22Rv1 (cell line): Measurements from ENCODE around the gene KRT71.
"Not testable (repeated sequence)": the region's sequence is repeated elsewhere in the genome, so short reads cannot be mapped to it uniquely, and the experiment has no call there.

Experiments
- H3K27ac ChIP-seq: fragments of 450-650 bp; 2 replicates; pipeline ENCODE4 v1.5.1; 2017
- ZFX ChIP-seq: fragments of 450-650 bp; IDR thresholded peaks from 2 replicates; pipeline ENCODE4 v1.6.1; 2017; ENCODE audit warnings: antibody characterized with exemption, borderline replicate concordance
- TF ChIP-seq, protein P1 (sequence below): fragments of 450-650 bp; IDR thresholded peaks from 2 replicates; pipeline ENCODE4 v1.5.1; 2017; ENCODE audit warnings: mild to moderate bottlenecking

The KRT71 gene

DNA sequence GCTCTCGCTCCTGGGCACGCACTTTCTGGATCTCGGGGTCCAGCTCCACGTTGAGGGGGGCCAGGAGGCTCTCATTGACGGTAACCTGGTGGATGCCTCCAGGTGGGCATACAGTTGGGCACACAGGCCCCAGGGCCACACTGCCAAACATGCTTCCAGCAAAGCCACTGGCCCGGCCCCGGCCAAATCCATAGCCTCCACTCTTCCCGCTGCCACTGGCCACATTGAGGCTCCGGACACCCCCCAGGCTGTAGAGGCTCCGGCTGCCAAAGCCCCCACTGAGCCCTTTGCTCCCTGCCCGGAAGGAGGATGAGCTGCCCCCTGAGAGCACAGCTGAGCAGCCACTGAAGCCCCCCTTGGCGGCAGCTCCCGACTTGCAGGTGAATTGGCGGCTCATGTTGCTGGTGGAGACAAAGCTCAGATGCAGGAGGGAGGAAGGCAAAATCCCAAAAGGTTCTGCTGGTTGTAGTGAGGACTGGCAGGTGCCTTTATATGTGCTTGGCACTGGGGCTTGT is at the start of gene KRT71:
KRT71 (minus strand) TSS at position 465 of the 515 bp plus-strand sequence; CDS start at position 397, 68 bp downstream.
- no peak for TF ChIP-seq ZFX
- TF ChIP-seq, protein P1, sequence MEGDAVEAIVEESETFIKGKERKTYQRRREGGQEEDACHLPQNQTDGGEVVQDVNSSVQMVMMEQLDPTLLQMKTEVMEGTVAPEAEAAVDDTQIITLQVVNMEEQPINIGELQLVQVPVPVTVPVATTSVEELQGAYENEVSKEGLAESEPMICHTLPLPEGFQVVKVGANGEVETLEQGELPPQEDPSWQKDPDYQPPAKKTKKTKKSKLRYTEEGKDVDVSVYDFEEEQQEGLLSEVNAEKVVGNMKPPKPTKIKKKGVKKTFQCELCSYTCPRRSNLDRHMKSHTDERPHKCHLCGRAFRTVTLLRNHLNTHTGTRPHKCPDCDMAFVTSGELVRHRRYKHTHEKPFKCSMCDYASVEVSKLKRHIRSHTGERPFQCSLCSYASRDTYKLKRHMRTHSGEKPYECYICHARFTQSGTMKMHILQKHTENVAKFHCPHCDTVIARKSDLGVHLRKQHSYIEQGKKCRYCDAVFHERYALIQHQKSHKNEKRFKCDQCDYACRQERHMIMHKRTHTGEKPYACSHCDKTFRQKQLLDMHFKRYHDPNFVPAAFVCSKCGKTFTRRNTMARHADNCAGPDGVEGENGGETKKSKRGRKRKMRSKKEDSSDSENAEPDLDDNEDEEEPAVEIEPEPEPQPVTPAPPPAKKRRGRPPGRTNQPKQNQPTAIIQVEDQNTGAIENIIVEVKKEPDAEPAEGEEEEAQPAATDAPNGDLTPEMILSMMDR: no peak
- no peak within 1 kb of the TSS for H3K27ac ChIP-seq

DNA sequence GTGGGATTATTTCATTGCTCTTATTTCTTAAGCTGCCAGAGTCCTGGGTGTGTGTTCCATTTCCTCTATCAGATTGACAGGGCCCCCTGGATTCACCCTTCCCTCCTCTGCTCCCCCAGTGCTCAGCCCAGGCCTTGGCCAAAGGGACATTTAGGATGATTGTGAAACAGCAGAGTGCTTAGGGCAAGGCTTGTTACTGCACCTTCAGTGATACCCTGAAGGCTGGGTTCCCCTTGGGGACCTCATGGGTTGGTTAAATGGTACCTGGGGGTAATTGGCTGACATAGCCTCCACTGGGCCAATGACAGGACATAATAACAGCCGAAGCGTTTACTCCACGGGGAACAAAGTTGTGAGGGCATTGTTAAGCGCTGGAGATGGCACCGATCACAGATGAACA is 49.6 kb upstream of the KRT71 start:
- TF ChIP-seq ZFX: no peak
- TF ChIP-seq, protein P1: no peak

DNA sequence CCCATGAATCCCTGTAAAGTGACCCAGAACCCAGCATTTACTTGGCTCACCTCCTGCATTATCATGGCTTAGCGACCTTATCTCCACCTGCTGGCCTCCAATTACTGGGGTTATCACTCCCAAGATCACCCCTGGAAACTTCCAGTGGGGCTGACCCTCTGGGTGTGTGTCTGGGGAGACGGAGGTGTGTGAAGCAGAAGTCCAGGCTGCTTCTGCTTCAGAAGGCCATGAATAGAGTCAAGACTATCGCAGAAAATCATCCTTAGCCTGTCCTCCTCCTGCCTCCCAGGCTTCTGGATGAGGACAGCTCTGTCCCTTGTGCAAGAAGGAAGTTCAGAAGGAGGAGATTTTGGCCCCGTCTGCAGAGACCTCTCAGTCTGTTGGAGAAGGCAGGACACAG is 48.7 kb upstream of the KRT71 start:
- TF ChIP-seq, protein P1: no peak
- no peak for TF ChIP-seq ZFX
- H3K27ac ChIP-seq: no peak overlapping the region

More for the DNA sequence above, 49.6 kb upstream of the KRT71 start:
- H3K27ac ChIP-seq: no peak overlapping the region

DNA sequence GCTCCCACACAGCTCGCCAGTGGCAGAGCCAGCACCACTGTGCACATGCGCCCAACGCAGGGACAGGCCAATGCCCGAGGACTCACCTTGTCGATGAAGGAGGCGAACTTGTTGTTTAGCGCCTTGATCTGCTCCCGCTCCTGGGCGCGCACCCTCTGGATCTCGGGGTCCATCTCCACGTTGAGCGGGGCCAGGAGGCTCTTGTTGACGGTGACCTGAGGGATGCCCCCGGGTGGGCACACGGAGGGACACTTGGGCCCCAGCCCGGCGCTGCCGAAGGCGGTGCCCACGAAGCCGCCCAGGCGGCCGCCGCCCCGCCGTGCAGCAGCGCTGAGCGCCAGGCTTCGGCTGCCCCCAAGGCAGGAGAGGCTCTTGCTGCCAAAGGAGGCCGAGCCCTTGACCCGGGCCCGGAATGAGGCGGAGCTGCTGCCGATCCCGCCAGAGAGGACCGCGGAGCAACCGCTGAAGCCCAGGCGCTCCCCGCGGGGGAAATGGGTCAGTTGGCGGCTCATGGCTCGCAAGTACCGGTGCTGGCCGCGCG is 48.1 kb upstream of the KRT71 start, which contains the start of gene KRT72:
KRT72 (minus strand) TSS at position 523 of the 541 bp plus-strand sequence; CDS start at position 512, 11 bp downstream.
- no peak for TF ChIP-seq ZFX
- TF ChIP-seq, protein P1: no peak
- H3K27ac ChIP-seq: no peak within 1 kb of the TSS

DNA sequence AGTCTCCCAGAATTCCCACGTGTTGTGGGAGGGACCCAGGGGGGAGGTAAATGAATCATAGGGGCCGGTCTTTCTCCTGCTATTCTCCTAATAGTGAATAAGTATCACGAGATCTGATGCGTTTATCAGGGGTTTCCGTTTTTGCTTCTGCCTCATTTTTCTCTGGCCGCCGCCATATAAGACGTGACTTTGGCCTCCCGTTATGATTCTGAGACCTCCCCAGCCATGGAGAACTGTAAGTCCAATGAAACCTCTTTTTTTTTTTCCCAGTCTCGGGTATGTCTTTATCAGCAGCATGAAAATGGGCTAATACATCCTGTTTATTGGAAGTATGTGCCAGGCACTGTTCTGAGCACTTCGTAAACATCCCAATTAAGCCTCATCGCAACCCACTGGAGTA is 47.5 kb upstream of the KRT71 start:
- no peak overlapping the region for H3K27ac ChIP-seq
- TF ChIP-seq, protein P1: no peak
- TF ChIP-seq ZFX: no peak

DNA sequence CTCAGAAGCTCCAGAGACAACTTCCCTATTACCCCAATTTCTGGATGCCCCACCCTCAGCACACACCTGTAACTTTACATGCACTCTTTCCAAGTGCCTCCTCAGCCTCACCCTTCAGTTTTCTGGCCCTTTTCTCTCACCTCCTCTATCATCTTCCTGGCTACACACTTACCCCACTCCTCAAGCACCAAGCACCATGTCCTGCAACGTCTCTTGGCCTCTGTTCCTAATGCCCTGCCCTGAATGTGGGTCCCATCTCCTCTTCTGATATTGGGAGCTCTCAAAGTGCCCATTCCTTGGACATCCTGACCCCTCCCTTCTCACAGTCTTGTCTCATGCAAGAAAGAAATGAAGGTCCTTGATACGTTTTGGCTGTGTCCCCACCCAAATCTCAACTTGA is 47.1 kb upstream of the KRT71 start:
- no peak for TF ChIP-seq ZFX
- TF ChIP-seq, protein P1: no peak
- H3K27ac ChIP-seq: no peak overlapping the region

DNA sequence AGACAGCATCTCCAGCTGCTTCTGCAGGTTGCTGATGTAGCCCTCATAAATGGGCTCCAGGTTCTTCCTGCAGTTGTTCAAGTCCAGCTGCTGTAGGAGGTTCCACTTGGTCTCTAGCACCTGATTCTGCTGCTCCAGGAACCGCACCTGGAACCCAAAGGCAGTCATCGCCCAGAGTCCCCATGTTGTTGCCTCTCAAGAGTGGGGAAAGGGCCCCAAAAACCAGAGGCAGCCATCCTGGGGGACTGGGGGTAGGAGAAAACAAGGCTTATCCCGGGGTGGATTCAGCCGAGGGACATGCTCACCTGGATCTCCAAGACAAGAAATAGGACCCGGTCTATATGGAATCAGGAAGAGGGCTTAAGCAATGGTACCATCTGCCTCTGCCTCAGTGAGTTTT is 46.0 kb upstream of the KRT71 start:
- H3K27ac ChIP-seq: no peak overlapping the region
- TF ChIP-seq ZFX: no peak
- TF ChIP-seq, protein P1: no peak

DNA sequence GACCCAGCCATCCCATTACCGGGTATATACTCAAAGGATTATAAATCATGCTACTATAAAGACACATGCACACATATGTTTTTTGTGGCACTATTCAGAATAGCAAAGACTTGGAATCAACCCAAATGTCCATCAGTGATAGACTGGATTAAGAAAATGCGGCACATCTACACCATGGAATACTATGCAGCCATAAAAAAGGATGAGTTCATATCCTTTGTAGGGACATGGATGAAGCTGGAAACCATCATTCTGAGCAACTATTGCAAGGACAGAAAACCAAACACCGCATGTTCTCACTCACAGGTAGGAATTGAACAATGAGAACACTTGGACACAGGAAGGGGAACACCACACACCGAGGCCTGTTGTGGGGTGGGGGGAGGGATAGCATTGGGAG is 41.3 kb upstream of the KRT71 start:
- not testable (repeated sequence) for H3K27ac ChIP-seq
